SK-N-SH treated with all-trans-retinoic acid at 6 μM for 48 hours (cell line): ENCODE measurements around the gene CDHR3.

Source experiments
- ATAC-seq: fragments of 200-7000 bp; cut with Tn5 transposase; 3 replicates; pipeline ENCODE4 v1.9.1; 2020; ENCODE audit warnings: mild to moderate bottlenecking, moderate library complexity
- BACH2 ChIP-seq: fragments of 250-450 bp; sonication (Bioruptor Pico); IDR thresholded peaks from 2 replicates; pipeline ENCODE4 v1.9.0; 2021; ENCODE audit warnings: mild to moderate bottlenecking, borderline replicate concordance
- CSDC2 ChIP-seq: fragments of 250-450 bp; sonication (Bioruptor Pico); IDR thresholded peaks from 2 replicates; pipeline ENCODE4 v1.5.0; 2020; ENCODE audit warnings: mild to moderate bottlenecking, moderate library complexity
- CSRNP3 ChIP-seq: fragments of 250-450 bp; sonication (Bioruptor Pico); IDR thresholded peaks from 2 replicates; pipeline ENCODE4 v1.5.1; 2021; ENCODE audit warnings: mild to moderate bottlenecking, moderate library complexity
- ESRRG ChIP-seq: fragments of 250-450 bp; sonication (Bioruptor Pico); IDR thresholded peaks from 2 replicates; pipeline ENCODE4 v1.6.1; 2021; ENCODE audit warnings: mild to moderate bottlenecking
- GLIS3 ChIP-seq: fragments of 250-450 bp; sonication (Bioruptor Pico); IDR thresholded peaks from 2 replicates; pipeline ENCODE4 v1.5.0; 2020; ENCODE audit warnings: mild to moderate bottlenecking, moderate library complexity
- PATZ1 ChIP-seq: fragments of 250-450 bp; sonication (Bioruptor Pico); IDR thresholded peaks from 2 replicates; pipeline ENCODE4 v1.8.0; 2020; ENCODE audit warnings: mild to moderate bottlenecking, moderate library complexity, borderline replicate concordance
- RARB ChIP-seq: fragments of 250-450 bp; sonication (Bioruptor Pico); IDR thresholded peaks from 2 replicates; pipeline ENCODE4 v1.8.0; 2021; ENCODE audit warnings: mild to moderate bottlenecking, moderate library complexity
- SNAI2 ChIP-seq: fragments of 250-450 bp; sonication (Bioruptor Pico); IDR thresholded peaks from 2 replicates; pipeline ENCODE4 v1.5.0; 2020; ENCODE audit warnings: mild to moderate bottlenecking, moderate library complexity
- TOX ChIP-seq: fragments of 250-450 bp; sonication (Bioruptor Pico); IDR thresholded peaks from 2 replicates; pipeline ENCODE4 v1.8.0; 2021; ENCODE audit warnings: mild to moderate bottlenecking, moderate library complexity, borderline replicate concordance
- TSHZ2 ChIP-seq: fragments of 250-450 bp; sonication (Bioruptor Pico); IDR thresholded peaks from 2 replicates; pipeline ENCODE4 v1.5.0; 2020; ENCODE audit warnings: mild to moderate bottlenecking, moderate library complexity
- ZC3H10 ChIP-seq: fragments of 250-450 bp; sonication (Bioruptor Pico); IDR thresholded peaks from 2 replicates; pipeline ENCODE4 v1.5.1; 2021; ENCODE audit warnings: mild to moderate bottlenecking, moderate library complexity
- ZFP3 ChIP-seq: fragments of 250-450 bp; sonication (Bioruptor Pico); IDR thresholded peaks from 2 replicates; pipeline ENCODE4 v1.5.0; 2020; ENCODE audit warnings: mild to moderate bottlenecking, moderate library complexity
- ZNF565 ChIP-seq: fragments of 450-650 bp; formaldehyde crosslinking; conservative IDR thresholded peaks from 2 replicates; pipeline ENCODE4 v1.5.0; 2020; ENCODE audit warnings: low read depth, mild to moderate bottlenecking, moderate library complexity
- ZNF8 ChIP-seq: fragments of 450-650 bp; formaldehyde crosslinking; IDR thresholded peaks from 2 replicates; pipeline ENCODE4 v1.5.0; 2020; ENCODE audit warnings: mild to moderate bottlenecking, moderate library complexity

The CDHR3 gene

GRCh38 chr7:106080300-106080987 lies 117.4 kb downstream of the CDHR3 start (continued):
- TF ChIP-seq CSRNP3 (no peak), ZNF565 (CRISPR knock-in tag) (no peak), ESRRG (CRISPR knock-in tag) (no peak), SNAI2 (CRISPR knock-in tag) (no peak), PATZ1 (CRISPR knock-in tag) (no peak), ZC3H10 (CRISPR knock-in tag) (no peak)

GRCh38 chr7:106082087-106082854 lies 119.2 kb downstream of the CDHR3 start:
- TF ChIP-seq ZNF8 (CRISPR knock-in tag) (no peak), TSHZ2 (CRISPR knock-in tag) (no peak), TOX (CRISPR knock-in tag) (no peak), BACH2 (CRISPR knock-in tag) (no peak), RARB (no peak), CSDC2 (no peak), ZFP3 (CRISPR knock-in tag) (no peak), PATZ1 (CRISPR knock-in tag) (no peak), GLIS3 (CRISPR knock-in tag) (no peak)
- ATAC-seq = no peak
